ENCODE measurements around the gene AP3S2. TPM values are rescaled to one million over a fixed set of nuclear protein-coding genes. Genes with fewer than 3 reads are reported as not detected.

The AP3S2 gene
- total RNA-seq, 2 experiments from 2014 or later = 28.2 to 30.8 TPM

DNA sequence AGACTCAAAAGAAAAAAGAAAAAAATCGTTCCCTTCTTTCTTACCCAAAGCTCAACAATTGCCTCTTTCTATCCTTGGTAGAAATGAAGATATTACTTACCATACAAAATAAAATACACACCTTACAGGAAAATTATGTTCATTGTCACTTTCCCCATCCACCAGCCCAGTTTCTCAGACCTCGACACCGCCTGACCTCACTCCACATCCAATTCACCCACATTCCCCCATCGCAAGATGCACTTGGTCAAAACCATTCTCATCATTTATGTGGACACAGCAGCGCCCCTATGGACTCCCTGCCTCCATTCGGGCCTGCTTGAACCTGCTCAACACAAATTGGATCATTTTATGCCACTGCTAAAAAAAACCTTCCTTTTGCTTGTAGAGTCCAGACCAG is 86.1 kb downstream of the AP3S2 start:
- POLR2A ChIA-PET = no interaction called here

DNA sequence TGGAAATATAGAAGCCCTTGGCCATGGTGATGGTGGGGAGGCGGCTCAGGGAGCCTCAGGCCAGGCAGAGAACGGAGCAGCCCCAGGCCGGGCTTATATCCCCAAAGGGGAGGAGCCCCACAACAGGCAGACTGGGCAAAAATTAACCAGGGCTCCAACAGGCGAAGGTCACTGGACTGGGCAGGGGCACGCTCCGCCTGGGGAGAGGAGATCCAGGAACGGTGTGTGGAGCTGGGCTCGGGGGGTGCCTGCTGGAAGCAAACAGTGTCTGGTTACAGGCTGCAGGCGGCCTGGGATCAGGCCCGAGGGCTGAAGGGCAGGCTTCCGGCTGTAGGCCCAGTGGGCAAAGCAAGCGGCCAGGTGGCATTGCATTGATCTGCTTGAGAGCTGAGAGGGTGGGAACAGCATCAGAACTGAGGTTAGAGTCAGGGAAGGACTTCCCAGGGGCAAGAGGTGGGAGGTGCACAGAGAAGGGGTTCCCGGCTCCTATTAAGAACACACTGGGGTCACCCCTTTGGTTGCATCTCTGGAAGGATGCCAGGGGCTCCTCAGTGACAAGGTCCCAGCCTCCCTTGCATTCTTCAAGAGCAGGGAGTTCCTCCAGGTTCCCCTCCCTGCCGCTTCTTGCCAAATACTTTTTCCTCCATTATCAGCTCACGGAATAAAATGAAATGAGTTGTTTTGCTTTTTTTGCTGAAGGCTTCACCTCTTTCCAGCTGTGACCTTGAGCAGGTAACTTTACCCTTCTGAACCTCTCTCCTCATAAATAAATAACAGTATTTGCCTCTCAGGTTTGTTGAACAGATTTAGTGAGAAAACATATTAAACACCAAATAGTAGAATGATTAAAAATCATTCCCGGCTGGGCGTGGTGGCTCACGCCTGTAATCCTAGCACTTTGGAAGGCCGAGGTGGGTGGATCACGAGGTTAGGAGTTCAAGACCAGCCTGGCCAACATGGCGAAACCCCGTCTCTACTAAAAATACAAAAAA is 86.9 kb downstream of the AP3S2 start:
- H3K4me1 Mint-ChIP-seq = no peaks in the 10 kb centered on the region
- POLR2A ChIA-PET = interaction anchor here (0.7 kb wide), 1 partner anchor 68 kb away, joined by 3 read pairs; no protein-coding TSS in a partner anchor
- H3K4me3 Mint-ChIP-seq = no peak overlapping the region
- no peak overlapping the region for H3K27ac Mint-ChIP-seq
- H3K27me3 Mint-ChIP-seq = no peaks in the 10 kb centered on the region
- no peaks in the 10 kb centered on the region for H3K9me3 Mint-ChIP-seq
- no peak for DNase-seq
- no peaks in the 10 kb centered on the region for H3K36me3 Mint-ChIP-seq
- ATAC-seq (ENCODE audit: low read depth) = no peak

More for the DNA sequence above, 86.1 kb downstream of the AP3S2 start:
- H3K27me3 Mint-ChIP-seq = no peaks in the 10 kb centered on the region
- H3K27ac Mint-ChIP-seq = no peak overlapping the region
- no peaks in the 10 kb centered on the region for H3K36me3 Mint-ChIP-seq
- H3K4me3 Mint-ChIP-seq = no peak overlapping the region
- no peak for DNase-seq
- no peaks in the 10 kb centered on the region for H3K4me1 Mint-ChIP-seq
- no peak for ATAC-seq (ENCODE audit: low read depth)
- no peaks in the 10 kb centered on the region for H3K9me3 Mint-ChIP-seq

DNA sequence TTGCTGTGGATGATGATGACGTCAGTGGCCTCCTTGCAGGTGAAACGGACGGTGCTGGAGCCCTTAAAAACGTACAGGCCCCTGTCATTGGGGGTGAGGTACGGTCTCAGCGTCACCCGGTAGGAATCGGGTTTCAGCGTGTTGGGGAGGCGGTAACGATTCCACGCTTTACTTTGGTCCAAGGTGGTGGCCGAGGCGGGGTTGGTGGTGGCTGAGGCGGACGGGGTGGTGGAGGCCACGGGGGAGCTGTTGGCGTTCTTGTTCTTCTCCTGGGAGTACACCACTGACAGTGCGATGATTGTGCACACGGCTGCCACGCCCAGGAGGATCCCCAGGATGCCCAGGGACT is 87.6 kb downstream of the AP3S2 start:
- ATAC-seq (ENCODE audit: low read depth) (no peak), DNase-seq (no peak)
- POLR2A ChIA-PET = no interaction called here
- H3K4me1 Mint-ChIP-seq = no peaks in the 10 kb centered on the region
- no peaks in the 10 kb centered on the region for H3K36me3 Mint-ChIP-seq
- no peaks in the 10 kb centered on the region for H3K27me3 Mint-ChIP-seq
- no peak overlapping the region for H3K4me3 Mint-ChIP-seq
- H3K9me3 Mint-ChIP-seq = no peaks in the 10 kb centered on the region
- H3K27ac Mint-ChIP-seq = no peak overlapping the region

DNA sequence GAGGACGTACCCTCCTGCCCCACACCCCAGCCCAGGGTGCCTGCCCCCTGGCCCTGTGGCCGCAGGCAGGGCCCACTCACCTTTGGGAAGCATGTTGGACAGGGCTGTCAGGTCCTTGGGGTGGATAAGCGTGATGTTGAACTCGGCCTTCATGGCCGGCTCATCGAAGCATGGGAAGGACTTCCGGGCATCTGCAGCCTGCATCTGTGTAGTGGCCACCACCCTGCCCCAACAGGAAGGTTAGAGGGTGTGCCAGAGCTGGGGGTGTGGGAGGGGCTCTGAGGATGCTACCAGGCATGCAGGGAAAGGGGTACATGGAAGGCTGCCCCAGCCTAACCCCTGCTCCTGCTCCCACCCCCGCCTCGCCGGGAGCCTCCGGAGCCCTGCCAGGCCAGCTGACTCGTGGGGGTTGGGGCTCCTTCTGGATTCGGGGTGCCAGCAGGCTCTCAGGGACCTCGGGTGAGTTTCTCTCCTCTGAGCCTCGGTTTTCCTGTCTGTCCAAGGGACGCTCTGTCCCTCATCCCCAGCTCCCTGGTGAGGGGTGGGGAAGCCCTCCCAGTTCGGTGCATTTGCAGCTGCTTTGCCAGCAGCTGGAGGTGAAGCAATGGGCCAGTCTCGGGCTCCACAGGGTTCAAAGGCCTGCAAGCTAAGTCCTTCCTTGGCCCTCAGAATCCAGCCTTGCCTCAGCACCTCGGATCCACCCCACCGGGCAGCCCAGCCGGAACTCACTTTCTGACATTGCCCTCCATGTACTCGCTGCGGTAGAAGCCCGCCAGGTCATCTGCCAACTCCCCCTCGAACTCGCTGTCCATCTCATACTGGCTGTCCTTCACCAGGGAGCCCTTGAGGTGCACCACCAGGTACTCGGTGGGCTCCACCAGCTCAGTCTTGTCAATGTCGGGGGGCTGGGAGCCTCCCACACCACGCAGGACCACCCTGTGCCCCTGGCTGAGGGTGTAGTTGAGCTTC is 88.3 kb downstream of the AP3S2 start:
- POLR2A ChIA-PET = no interaction called here
- Mint-ChIP-seq H3K4me3 (no peak overlapping the region), H3K27me3 (no peaks in the 10 kb centered on the region), H3K4me1 (no peaks in the 10 kb centered on the region), H3K27ac (no peak overlapping the region), H3K36me3 (no peaks in the 10 kb centered on the region), H3K9me3 (no peaks in the 10 kb centered on the region)
- DNase-seq (no peak), ATAC-seq (ENCODE audit: low read depth) (no peak)

DNA sequence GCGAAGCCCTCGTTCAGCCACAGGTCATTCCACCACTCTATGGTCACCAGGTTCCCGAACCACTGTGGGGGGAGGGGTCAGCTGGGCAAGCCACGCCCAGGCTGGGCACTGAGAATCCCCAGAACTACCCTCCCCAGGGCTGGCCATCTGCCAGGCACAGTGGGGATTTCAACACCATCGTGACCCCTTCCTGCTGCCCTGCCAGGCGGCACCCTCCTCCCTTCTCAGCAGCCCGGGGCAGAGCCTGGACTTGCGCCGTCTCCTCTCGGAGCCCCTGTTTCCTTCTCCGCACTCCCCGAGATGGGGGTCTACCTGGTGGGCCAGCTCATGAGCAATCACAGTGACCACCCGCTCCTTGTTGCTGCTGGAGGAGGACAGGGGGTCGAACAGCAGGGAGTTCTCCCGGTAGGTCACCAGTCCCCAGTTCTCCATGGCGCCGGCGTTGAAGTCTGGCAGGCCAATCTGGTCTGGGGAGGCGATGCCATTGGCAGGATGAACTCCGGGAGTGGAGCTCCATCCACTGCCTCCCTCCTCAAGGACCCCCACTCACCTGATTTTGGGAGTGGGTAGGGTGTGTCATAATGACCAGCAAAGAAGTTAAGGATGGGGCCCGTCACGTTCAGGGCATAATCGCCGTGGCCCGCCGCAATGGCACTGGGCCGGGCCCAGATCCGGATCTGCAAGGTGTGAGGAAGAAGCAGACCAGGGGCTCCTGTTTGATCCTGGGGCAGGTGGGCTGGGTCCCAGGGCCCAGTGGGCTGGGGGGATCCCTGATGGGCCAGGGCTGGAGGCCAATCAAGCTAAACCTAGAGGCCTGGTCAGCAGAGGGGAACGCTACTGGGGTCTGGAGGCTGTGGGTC is 89.6 kb downstream of the AP3S2 start:
- no peak for DNase-seq
- POLR2A ChIA-PET = no interaction called here
- no peak for ATAC-seq (ENCODE audit: low read depth)
- H3K36me3 Mint-ChIP-seq = no peaks in the 10 kb centered on the region
- no peaks in the 10 kb centered on the region for H3K9me3 Mint-ChIP-seq
- no peaks in the 10 kb centered on the region for H3K27me3 Mint-ChIP-seq
- no peak overlapping the region for H3K4me3 Mint-ChIP-seq
- H3K4me1 Mint-ChIP-seq = no peaks in the 10 kb centered on the region
- no peak overlapping the region for H3K27ac Mint-ChIP-seq

DNA sequence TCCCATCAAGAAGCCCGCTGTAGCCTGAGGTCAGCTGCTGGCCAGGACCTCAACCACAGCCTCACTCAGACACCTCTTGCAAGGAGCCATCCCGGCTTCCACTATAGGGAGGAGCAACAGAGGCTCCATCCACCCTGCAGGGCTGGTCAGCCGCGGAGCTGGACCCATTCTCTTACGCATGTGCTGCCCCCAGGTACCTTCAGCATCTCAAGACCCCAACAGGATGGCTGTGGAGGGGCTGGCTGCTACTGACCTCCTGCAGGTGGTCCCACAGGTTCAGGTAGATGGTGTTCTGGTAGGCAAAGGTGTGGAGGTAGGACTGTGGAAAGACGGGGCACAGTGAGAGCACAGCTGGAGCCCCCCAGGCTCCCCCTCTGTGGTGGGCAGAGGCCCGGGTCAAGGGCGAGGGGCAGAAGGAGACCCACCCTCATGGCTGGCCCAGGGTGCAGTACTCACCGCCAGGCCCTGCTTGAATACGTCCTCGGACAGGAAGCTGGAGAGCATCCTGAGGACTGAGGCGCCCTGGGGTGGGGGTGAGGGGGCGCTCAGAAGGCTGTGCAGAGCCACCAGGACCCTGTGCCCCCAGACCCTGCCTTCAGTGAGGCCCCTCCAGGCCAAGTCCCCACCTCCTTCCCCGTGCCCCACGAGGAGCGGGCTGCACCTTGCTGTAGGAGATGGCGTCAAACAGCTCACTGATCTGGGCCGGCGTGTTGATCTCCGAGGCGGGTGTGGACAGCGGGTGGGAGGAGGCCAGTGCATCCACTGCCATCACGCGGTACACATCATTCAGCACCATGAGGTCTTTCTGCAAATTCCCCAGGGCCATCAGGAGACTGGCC is 90.6 kb downstream of the AP3S2 start:
- Mint-ChIP-seq H3K36me3 (no peaks in the 10 kb centered on the region), H3K9me3 (no peaks in the 10 kb centered on the region), H3K4me1 (no peaks in the 10 kb centered on the region), H3K27ac (no peak overlapping the region), H3K27me3 (peaks cover 2% of the 10 kb centered on the region), H3K4me3 (no peak overlapping the region)
- no peak for DNase-seq
- ATAC-seq (ENCODE audit: low read depth) = no peak
- POLR2A ChIA-PET = no interaction called here

DNA sequence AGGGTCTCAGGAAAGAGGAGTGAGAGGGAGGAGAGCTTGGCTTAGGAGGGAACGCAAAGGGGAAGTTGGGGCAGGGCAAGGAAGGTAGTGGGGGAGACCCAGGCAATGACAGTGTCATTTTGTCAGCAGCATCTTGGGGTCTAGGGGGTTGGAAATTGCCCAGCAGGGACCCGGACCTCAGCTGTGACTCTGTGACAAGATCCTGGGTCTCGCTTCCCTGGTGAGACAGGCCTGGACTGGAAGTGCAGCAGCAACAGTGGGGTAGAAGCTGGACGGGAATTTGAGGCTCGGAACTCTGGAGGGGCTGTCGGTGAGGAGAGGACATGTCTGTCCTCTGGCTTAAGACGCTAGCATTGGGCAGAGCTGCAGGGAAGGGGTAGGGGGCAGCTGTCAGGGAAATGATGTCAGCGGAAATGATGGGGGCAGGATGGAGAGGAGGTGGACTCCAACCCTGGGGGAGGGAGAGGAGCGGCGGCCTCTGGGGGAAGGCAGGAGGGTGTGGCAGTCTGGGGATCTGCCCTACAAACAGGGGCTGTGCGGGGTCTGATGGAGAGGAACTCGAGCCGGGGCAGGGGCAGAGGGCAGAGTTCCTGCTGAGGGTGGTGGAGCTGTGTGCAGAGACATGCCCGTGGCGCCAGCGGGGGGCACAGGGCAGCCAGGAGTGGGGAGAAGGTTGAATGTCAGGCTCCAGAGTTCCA is 91.4 kb downstream of the AP3S2 start:
- no peak for ATAC-seq (ENCODE audit: low read depth)
- no peak overlapping the region for H3K27ac Mint-ChIP-seq
- H3K27me3 Mint-ChIP-seq = peaks cover 2% of the 10 kb centered on the region
- no peaks in the 10 kb centered on the region for H3K9me3 Mint-ChIP-seq
- H3K4me3 Mint-ChIP-seq = no peak overlapping the region
- POLR2A ChIA-PET = no interaction called here
- H3K4me1 Mint-ChIP-seq = no peaks in the 10 kb centered on the region
- no peaks in the 10 kb centered on the region for H3K36me3 Mint-ChIP-seq
- DNase-seq = no peak

DNA sequence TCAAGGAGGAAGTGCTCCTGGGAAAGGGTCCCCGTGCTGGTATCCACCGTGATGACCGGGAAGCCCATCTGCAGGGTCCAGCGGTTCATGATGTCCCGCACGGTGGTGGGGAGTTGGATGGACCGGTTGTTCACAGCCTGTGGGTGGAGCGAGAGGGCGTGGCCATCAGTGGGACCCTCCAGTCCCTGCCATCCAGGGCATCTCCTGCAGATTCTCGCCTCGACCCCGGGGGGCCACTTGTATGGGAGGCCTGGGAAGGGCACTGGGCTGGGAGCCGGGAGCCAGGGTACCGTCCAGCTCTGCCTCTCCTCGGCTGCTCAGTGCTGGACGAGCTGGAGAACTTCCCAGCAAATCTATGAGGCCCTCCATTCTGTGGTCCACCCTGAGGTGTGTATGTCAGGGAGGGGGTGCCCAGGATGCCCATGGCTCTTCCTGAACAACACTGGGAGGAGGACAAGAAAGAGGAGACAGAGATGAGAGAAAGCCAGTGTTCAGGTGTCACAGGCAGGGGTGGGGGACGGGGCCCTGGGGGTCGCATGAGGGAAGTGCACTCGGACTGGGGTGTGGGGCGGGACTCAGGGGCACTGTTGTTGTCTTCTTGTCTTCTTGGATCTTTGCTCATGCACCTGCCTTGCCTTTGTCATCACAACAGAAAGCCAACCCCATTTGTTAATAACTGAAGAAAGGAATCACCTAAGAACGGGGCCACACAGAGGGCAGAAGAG is 92.2 kb downstream of the AP3S2 start:
- Mint-ChIP-seq H3K36me3 (no peaks in the 10 kb centered on the region), H3K9me3 (no peaks in the 10 kb centered on the region), H3K4me3 (no peak overlapping the region), H3K27me3 (peaks cover 2% of the 10 kb centered on the region), H3K4me1 (no peaks in the 10 kb centered on the region), H3K27ac (peak overlapping the region; percentile 22)
- ATAC-seq (ENCODE audit: low read depth) (no peak), DNase-seq (no peak)
- POLR2A ChIA-PET = no interaction called here

DNA sequence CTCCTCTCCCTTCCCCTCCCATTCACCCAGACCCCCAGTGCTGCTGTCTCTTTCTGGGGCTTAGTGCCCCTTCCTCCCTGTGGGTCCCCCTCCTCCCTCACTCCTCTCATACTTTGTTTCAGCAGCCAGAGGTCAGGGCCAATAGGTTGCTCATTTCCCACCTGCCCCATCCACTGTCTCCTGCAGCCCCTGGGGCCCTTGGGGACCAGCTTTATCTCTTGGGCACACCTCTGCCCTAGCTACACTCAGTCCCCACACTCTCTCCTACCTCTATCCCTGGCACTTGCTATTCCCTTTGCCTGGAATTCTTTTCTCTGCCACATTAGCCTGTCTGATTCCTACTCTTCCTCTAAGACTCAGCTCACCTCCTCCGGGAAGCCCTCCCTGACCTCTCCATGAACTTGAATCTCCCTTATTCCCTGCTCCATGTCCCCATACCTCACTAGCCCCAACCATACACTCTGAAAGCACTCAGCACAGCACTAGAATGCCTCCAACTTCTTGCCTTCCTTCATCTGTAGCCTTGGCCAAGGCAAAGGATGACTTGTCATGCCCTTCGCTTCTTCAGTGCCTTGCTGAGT is 93.8 kb downstream of the AP3S2 start:
- no peaks in the 10 kb centered on the region for H3K4me1 Mint-ChIP-seq
- H3K27ac Mint-ChIP-seq = no peak overlapping the region
- H3K4me3 Mint-ChIP-seq = no peak overlapping the region
- POLR2A ChIA-PET = no interaction called here
- H3K36me3 Mint-ChIP-seq = no peaks in the 10 kb centered on the region
- ATAC-seq (ENCODE audit: low read depth) = no peak
- H3K27me3 Mint-ChIP-seq = peaks cover 6% of the 10 kb centered on the region
- no peak for DNase-seq
- no peaks in the 10 kb centered on the region for H3K9me3 Mint-ChIP-seq

- no peaks in the 10 kb centered on the region for H3K4me1 Mint-ChIP-seq
- no peaks in the 10 kb centered on the region for H3K36me3 Mint-ChIP-seq
- H3K27ac Mint-ChIP-seq = no peak overlapping the region
- ATAC-seq (ENCODE audit: low read depth) (no peak), DNase-seq (no peak)
- no peaks in the 10 kb centered on the region for H3K9me3 Mint-ChIP-seq
- POLR2A ChIA-PET = no interaction called here
- peaks cover 11% of the 10 kb centered on the region for H3K27me3 Mint-ChIP-seq
- no peak overlapping the region for H3K4me3 Mint-ChIP-seq
These were observed 94.5 kb downstream of the AP3S2 start for GRCh38 chr15:89799011-89799911.

Measured in activated naive CD8-positive, alpha-beta T cell treated with anti-CD3 and anti-CD28 coated beads, Interleukin-2, amount 10 ng/mL, durations not matched to agents 7 days and 5 days (primary cell).